Uterus (tissue), 4 donors: ENCODE data around the gene ABCA12. TPM values are rescaled to one million over a fixed set of nuclear protein-coding genes. Genes with fewer than 3 reads are reported as not detected.

Experiments used
- DNase-seq, 2 donors: peaks; one replicate each; pipeline ENCODE4 v3.0.0-alpha.2; 2019 to 2020
- H3K27ac ChIP-seq, 2 donors: fragments of 200-600 bp; sonication (generic); 1 replicate in 1 of 2; 2 replicates in 1 of 2; pipeline ENCODE4 v1.5.1; 2016 to 2018
- H3K27me3 ChIP-seq, 2 donors: fragments of 200-600 bp; sonication (generic); one replicate each; pipeline ENCODE4 v1.5.1; 2018 to 2019; ENCODE audit warnings: control low read depth in 1 of 2
- H3K36me3 ChIP-seq, 2 donors: fragments of 200-600 bp; sonication (generic); one replicate each; pipeline ENCODE4 v1.5.1; 2019; ENCODE audit warnings: control low read depth in 1 of 2
- H3K4me1 ChIP-seq, 2 donors: fragments of 200-600 bp; sonication (generic); one replicate each; pipeline ENCODE4 v1.5.1; 2018 to 2019; ENCODE audit warnings: control low read depth in 1 of 2
- H3K4me3 ChIP-seq, 2 donors: fragments of 200-600 bp; sonication (generic); 1 replicate in 1 of 2; 2 replicates in 1 of 2; pipeline ENCODE4 v1.5.1; 2018 to 2019; ENCODE audit warnings: mild to moderate bottlenecking in 1 of 2
- H3K9me3 ChIP-seq, 2 donors: fragments of 200-600 bp; sonication (generic); one replicate each; pipeline ENCODE4 v1.5.1; 2019; ENCODE audit warnings: control low read depth in 1 of 2
- POLR2A ChIP-seq, 2 donors: fragments of 450-650 bp; IDR thresholded peaks; one replicate each; pipeline ENCODE4 v1.6.1; 2016; ENCODE audit warnings: antibody characterized with exemption in 2 of 2, mild to moderate bottlenecking in 1 of 2, moderate library complexity in 1 of 2
- intact Hi-C: fragments of 100-400 bp; cut with DNase I; formaldehyde crosslinking; loops from one replicate; pipeline ENCODE4 v1.15.1; 2023; ENCODE audit warnings: low total_unique reads
- total RNA-seq, 4 donors: library from RNA; depleted of rRNA in 3 of 4; stranded (reverse); fragments of >200 nt in 3 of 4; gene quantifications; one replicate each; pipeline versions ENCODE4 v1.1.0 to v1.2.4, GENCODE V29; 2014 to 2023
- TF ChIP-seq, protein P1 (sequence below), 4 experiments: fragments of 200-600 bp in 2 of 4; fragments of 450-650 bp in 2 of 4; sonication (generic) in 2 of 4; IDR thresholded peaks; one replicate each; pipeline ENCODE4 v1.5.1; 2016 to 2019; ENCODE audit warnings: antibody characterized with exemption in 4 of 4, mild to moderate bottlenecking in 2 of 4, moderate library complexity in 1 of 4
- donor health status: DM: yes; HTN: yes; CAD: no.

Gene ABCA12
- total RNA-seq, 4 donors from 2014 or later = 0.14 TPM; not detected in 3

GRCh38 chr2:215031321-215031720 lies 107.1 kb downstream of the ABCA12 start:
- Histone ChIP-seq H3K9me3 (no peaks in the 10 kb centered on the region), H3K4me3 (no peak overlapping the region), H3K4me1 (no peaks in the 10 kb centered on the region), H3K27me3 (no peaks in the 10 kb centered on the region), H3K27ac (no peak overlapping the region), H3K36me3 (no peaks in the 10 kb centered on the region)
- TF ChIP-seq POLR2A (IDR thresholded peaks at IDR 0.05) = no peak
- TF ChIP-seq, protein P1, sequence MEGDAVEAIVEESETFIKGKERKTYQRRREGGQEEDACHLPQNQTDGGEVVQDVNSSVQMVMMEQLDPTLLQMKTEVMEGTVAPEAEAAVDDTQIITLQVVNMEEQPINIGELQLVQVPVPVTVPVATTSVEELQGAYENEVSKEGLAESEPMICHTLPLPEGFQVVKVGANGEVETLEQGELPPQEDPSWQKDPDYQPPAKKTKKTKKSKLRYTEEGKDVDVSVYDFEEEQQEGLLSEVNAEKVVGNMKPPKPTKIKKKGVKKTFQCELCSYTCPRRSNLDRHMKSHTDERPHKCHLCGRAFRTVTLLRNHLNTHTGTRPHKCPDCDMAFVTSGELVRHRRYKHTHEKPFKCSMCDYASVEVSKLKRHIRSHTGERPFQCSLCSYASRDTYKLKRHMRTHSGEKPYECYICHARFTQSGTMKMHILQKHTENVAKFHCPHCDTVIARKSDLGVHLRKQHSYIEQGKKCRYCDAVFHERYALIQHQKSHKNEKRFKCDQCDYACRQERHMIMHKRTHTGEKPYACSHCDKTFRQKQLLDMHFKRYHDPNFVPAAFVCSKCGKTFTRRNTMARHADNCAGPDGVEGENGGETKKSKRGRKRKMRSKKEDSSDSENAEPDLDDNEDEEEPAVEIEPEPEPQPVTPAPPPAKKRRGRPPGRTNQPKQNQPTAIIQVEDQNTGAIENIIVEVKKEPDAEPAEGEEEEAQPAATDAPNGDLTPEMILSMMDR (IDR thresholded peaks at IDR 0.05) = no peak
- no peak for DNase-seq
- intact Hi-C loops = no loop called here

GRCh38 chr2:215029936-215030335 lies 108.5 kb downstream of the ABCA12 start:
- TF ChIP-seq, protein P1 (IDR thresholded peaks at IDR 0.05) = no peak
- TF ChIP-seq POLR2A (IDR thresholded peaks at IDR 0.05) = no peak
- Histone ChIP-seq H3K9me3 (no peaks in the 10 kb centered on the region), H3K27ac (no peak overlapping the region), H3K27me3 (no peaks in the 10 kb centered on the region), H3K36me3 (no peaks in the 10 kb centered on the region), H3K4me1 (no peaks in the 10 kb centered on the region), H3K4me3 (no peak overlapping the region)
- no peak for DNase-seq
- intact Hi-C loops = no loop called here

DNA sequence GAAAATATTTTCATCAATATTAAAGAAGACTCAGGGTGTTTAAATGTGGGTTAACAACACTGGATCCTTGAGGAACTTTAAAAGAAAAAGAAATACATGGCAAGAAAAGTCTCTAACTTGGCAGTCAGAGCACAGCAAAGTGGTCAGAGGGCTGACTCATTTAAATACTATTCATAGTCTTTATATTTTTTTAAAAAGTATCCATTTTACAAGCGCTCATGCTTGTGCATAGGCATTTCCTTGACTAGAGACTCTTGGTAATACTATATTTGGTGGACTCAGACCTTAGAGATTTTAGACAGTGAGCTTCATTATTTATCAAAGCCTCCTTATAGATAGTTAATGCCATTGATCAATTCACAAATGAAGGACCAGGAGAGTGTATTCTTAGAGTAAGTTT lies 110.2 kb downstream of the ABCA12 start:
- Histone ChIP-seq H3K27ac (no peak overlapping the region), H3K36me3 (no peaks in the 10 kb centered on the region), H3K4me1 (no peaks in the 10 kb centered on the region), H3K27me3 (no peaks in the 10 kb centered on the region), H3K9me3 (no peaks in the 10 kb centered on the region), H3K4me3 (no peak overlapping the region)
- no peak for DNase-seq
- no peak for TF ChIP-seq POLR2A (IDR thresholded peaks at IDR 0.05)
- TF ChIP-seq, protein P1 (IDR thresholded peaks at IDR 0.05) = no peak
- intact Hi-C loops = no loop called here

DNA sequence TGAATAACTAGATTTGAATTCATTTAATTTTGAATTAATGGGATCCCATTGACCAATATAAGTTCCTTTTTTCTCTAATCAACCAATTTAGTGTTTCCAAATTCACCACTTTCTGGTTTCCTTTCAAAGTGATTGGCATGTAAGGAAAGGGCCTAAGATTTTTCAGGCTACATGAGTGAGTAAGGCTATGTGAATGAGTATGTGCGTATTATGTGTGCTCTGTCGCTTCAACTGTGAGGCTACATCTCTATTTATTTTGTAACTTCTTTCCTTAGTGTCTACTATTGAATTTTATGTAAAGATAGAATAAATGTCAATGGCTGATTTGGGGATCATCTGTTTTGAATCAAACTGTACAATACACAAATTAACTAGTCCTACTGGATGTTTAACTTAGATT lies 110.6 kb downstream of the ABCA12 start:
- intact Hi-C loops = no loop called here
- TF ChIP-seq, protein P1 (IDR thresholded peaks at IDR 0.05) = no peak
- TF ChIP-seq POLR2A (IDR thresholded peaks at IDR 0.05) = no peak
- Histone ChIP-seq H3K9me3 (no peaks in the 10 kb centered on the region), H3K27ac (no peak overlapping the region), H3K36me3 (no peaks in the 10 kb centered on the region), H3K27me3 (no peaks in the 10 kb centered on the region), H3K4me3 (no peak overlapping the region), H3K4me1 (no peaks in the 10 kb centered on the region)
- DNase-seq = no peak

DNA sequence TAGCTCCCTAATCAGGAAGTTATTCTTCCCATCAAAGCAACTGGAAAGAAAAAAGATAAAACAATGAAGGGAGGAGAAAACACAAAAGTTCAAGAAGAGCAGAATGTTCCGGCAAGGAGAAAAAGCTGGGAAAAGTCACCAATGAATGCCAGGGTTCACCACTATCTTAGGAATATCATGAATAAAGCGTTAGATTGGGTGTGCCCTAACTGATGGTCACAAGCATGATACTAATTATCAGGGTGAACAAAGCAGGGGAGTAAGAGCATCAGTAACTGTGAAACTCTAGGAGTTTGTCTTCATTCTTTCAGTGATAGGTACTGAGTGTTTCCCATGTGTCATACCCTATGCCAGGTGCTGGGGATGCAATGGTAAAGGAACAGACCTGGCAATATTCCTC lies 115.5 kb downstream of the ABCA12 start:
- Histone ChIP-seq H3K4me3 (no peak overlapping the region), H3K36me3 (no peaks in the 10 kb centered on the region), H3K4me1 (no peaks in the 10 kb centered on the region), H3K27me3 (no peaks in the 10 kb centered on the region), H3K9me3 (no peaks in the 10 kb centered on the region), H3K27ac (no peak overlapping the region)
- intact Hi-C loops = no loop called here
- TF ChIP-seq POLR2A (IDR thresholded peaks at IDR 0.05) = no peak
- TF ChIP-seq, protein P1 (IDR thresholded peaks at IDR 0.05) = no peak
- DNase-seq = no peak
